WI38 (cell line): ENCODE measurements around the gene SIPA1L3.

ENCODE experiments used
- H3K4me3 ChIP-seq: 2 replicates; pipeline ENCODE4 v1.5.1; 2011; ENCODE audit warnings: low read depth, mild to moderate bottlenecking, control low read depth, low read length
- CTCF ChIP-seq: IDR thresholded peaks from 2 replicates; pipeline ENCODE4 v1.5.1; 2012; ENCODE audit warnings: low read depth, mild to moderate bottlenecking, control low read depth, low read length

The SIPA1L3 gene

DNA sequence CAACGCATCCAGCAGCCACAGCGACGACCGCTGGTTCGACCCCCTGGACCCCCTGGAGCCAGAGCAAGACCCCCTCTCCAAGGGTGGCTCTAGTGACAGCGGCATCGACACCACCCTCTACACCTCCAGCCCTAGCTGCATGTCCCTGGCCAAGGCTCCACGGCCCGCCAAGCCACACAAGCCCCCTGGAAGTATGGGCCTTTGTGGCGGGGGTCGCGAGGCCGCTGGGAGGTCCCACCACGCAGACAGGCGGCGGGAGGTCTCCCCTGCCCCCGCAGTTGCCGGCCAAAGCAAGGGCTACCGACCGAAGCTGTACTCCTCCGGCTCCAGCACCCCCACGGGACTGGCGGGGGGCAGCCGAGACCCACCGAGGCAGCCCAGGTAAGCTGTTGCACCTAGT lies 257.5 kb downstream of the SIPA1L3 start:
- no peak for TF ChIP-seq CTCF
- no peak overlapping the region for H3K4me3 ChIP-seq

DNA sequence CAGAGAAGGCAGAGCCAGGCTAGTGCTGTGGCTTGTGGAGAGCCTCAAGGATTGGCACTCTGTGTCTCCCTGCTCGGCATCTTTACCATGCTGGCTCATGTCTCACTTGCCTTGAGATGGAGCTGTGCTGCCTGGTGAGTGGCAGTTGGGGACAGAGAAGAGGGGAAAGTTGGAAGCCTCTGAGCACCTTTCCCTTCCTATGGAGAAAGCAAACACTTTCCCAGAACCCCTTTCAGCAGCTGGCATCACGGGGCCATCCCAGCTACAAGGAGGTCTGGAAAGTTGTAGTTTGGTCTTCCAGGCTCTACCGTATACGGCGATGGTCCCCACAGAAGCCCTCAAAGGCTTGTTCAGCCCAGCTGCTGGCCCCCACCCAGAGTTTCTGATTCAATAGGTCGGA lies 258.3 kb downstream of the SIPA1L3 start:
- no peak for TF ChIP-seq CTCF
- no peak overlapping the region for H3K4me3 ChIP-seq

DNA sequence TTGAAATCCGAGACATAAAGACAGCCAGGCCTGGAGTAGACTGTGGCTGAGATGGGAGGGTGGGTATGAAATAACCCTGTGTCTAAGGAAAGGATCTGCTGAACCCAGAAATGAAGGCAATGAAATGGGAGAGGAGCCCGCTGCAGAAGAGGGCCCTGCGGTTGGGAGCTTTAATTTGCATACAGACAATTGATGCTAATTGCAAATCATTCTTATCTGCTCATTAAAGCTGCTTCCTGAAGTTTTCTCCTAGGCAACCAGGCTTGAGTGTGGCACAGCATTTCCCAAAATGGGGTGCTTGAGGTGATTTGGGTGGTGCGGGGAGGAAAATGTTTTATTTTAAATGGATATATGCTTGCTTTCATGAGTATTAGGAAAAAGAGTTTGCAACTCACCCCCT lies 261.6 kb downstream of the SIPA1L3 start:
- TF ChIP-seq CTCF: no peak
- no peak overlapping the region for H3K4me3 ChIP-seq

DNA sequence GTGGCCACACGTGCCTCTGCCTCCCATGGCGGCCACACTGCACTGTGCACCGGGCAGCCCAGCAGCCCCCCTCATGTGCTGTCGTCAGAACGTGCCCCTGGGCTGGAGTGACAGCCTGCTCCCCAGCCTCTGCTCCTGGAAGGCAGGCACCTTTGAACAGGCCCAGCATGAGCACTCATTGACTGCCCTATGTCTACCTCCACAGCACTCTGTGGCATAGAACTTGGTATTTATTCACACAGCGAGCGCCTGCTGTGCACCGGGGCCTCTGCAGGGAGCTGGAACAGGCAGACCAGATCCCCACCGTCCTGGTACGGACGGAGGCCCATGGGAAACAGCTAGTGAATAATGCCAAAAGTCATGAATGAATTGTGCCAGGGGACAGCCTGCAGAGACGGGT lies 263.3 kb downstream of the SIPA1L3 start:
- TF ChIP-seq CTCF: no peak

DNA sequence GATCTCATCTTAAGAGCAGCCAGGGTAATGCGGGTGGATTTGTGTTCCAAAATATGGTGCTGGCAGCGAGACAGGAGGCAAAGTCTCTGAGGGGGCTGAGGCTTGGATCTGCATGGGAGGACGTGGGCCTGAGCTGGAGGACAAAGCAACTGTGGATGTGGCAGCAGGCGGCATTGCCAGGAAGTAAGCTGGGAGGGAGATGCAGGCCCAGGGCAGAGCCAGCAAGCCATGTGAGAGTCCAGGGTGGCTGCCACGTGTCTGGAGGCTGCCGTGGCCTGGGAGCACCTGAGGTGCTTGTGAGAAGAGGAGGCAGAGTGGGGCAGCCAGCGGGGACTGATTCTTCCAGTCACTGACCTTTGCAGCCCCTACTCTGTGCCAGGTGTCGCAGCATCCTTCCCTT lies 265.0 kb downstream of the SIPA1L3 start:
- no peak overlapping the region for H3K4me3 ChIP-seq
- TF ChIP-seq CTCF: no peak

More for the DNA sequence above, 263.3 kb downstream of the SIPA1L3 start:
- H3K4me3 ChIP-seq: no peak overlapping the region

DNA sequence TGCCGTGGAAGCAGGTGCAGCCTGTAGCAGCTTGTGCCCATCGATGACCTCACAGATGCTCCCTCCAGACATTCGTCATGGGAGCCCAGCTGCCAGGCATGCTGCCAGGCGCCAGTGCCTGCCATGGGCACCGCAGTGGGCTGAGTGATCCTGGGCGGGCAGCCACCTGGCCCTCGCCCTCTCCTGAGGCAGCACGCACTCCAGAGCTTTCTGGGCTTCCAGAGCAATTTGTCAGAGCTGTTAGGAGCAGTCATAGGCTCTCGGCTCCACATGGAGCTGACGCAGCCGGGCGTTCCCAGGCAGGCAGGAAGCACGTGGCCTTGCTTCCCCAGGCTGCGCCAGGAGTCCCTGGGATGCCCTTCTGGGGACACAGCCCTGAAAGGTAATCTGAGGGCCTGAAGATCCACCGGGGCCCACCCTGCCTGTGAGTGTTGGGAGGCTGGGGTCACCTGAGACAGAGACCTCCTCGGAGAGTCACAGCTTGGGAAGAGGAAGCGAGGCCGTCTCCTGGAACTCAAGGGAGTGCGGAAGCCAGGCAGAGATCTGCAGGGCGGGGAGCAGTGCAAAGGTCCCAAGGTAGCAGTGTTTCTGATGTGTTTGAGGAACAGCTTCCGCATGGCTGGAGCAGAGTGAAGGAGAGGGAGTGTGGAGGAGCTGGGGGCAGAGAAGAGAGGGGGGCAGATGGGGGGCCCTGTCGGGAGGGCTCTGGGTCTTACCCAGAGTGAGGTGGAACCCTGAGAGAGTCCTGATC lies 266.5 kb downstream of the SIPA1L3 start:
- H3K4me3 ChIP-seq: no peak overlapping the region
- TF ChIP-seq CTCF: no peak

GRCh38 chr19:38175422-38175821 lies 268.4 kb downstream of the SIPA1L3 start:
- TF ChIP-seq CTCF: no peak
- H3K4me3 ChIP-seq: no peak overlapping the region
